GM21381 (cell line): ENCODE measurements around the gene CPED1.
A peak's percentile ranks its signal among the peaks of the same experiment; 100 is the strongest.

ENCODE experiments used
- ATAC-seq: cut with Tn5 transposase; IDR thresholded peaks from one replicate; pipeline ENCODE4 v1.9.1; 2021; ENCODE audit warnings: mild to moderate bottlenecking, moderate library complexity; ENCODE audit not compliant: unreplicated experiment

Gene CPED1

GRCh38 chr7:121331574-121331973, 343.1 kb downstream of the CPED1 start:
- ATAC-seq: no peak

GRCh38 chr7:121334376-121334775, 345.9 kb downstream of the CPED1 start:
- no peak for ATAC-seq

- no peak for ATAC-seq
These were observed 346.6 kb downstream of the CPED1 start for GRCh38 chr7:121334875-121335648.

GRCh38 chr7:121336579-121336978, 348.1 kb downstream of the CPED1 start:
- ATAC-seq: no peak

- ATAC-seq: no peak
These were observed 348.9 kb downstream of the CPED1 start for GRCh38 chr7:121337398-121337797.

- ATAC-seq: peak; percentile 61
These were observed 350.6 kb downstream of the CPED1 start for GRCh38 chr7:121339082-121339481.

- ATAC-seq: no peak
These were observed 353.4 kb downstream of the CPED1 start for GRCh38 chr7:121341933-121342332.

- ATAC-seq: no peak
These were observed 354.1 kb downstream of the CPED1 start for GRCh38 chr7:121342631-121343030.

GRCh38 chr7:121343302-121343701, 354.8 kb downstream of the CPED1 start:
- no peak for ATAC-seq

- no peak for ATAC-seq
These were observed 355.6 kb downstream of the CPED1 start for GRCh38 chr7:121344093-121344492.

- ATAC-seq: no peak
These were observed 356.0 kb downstream of the CPED1 start for GRCh38 chr7:121344497-121344896.
